Panc1 (cell line): ENCODE results near the gene CNTF. TPM values are rescaled to one million over a fixed set of nuclear protein-coding genes. Genes with fewer than 3 reads are reported as not detected.

ENCODE experiments used
- ATAC-seq: fragments of 200-7000 bp; cut with Tn5 transposase; 2 replicates; pipeline ENCODE4 v1.9.1; 2020; ENCODE audit warnings: mild to moderate bottlenecking, moderate library complexity
- BruUV-seq: library from RNA; stranded (reverse); fragments of 400-500 nt; replicated peaks from 2 replicates; lab custom pipeline; 2021; lab: Mats Ljungman, UMichigan
- CTCF ChIA-PET: fragments of 300-600 bp; sonication (Branson Sonifier 250); formaldehyde crosslinking; loops from one replicate; lab custom pipeline; 2022; ENCODE audit warnings: antibody characterized with exemption; lab: Charles Lee
- POLR2A ChIA-PET: fragments of 300-600 bp; sonication (Branson Sonifier 250); formaldehyde crosslinking; loops from one replicate; lab custom pipeline; 2022; ENCODE audit warnings: antibody characterized with exemption; lab: Charles Lee
- DNase-seq: peaks from one replicate; pipeline ENCODE4 v3.0.0-alpha.2; 2010; ENCODE audit warnings: low read depth, low spot score
- H3K27ac ChIP-seq: 2 replicates; pipeline ENCODE4 v1.5.1; 2011; ENCODE audit warnings: mild to moderate bottlenecking, low read length, inconsistent platforms
- H3K27me3 ChIP-seq: fragments of 200-500 bp; sonication (Bioruptor generic); 2 replicates; pipeline ENCODE4 v1.6.0; 2014; ENCODE audit warnings: low read length, inconsistent platforms; ENCODE audit not compliant: control insufficient read depth, insufficient read depth
- H3K36me3 ChIP-seq: fragments of 200-500 bp; sonication (Bioruptor generic); 2 replicates; pipeline ENCODE4 v1.5.1; 2014; ENCODE audit warnings: inconsistent platforms, mild to moderate bottlenecking, low read length, moderate library complexity; ENCODE audit not compliant: control insufficient read depth, insufficient read depth
- H3K4me1 ChIP-seq: 2 replicates; pipeline ENCODE4 v1.5.1; 2011; ENCODE audit warnings: inconsistent platforms, mild to moderate bottlenecking, low read length, moderate library complexity; ENCODE audit not compliant: control insufficient read depth, insufficient read depth
- H3K4me3 ChIP-seq, 2 experiments: 2 replicates each; pipeline ENCODE4 v1.5.1; 2011 to 2012; ENCODE audit warnings: low read depth in 2 of 2, low read length in 2 of 2, mild to moderate bottlenecking in 2 of 2, inconsistent platforms in 1 of 2, moderate library complexity in 1 of 2
- H3K9me3 ChIP-seq: fragments of 200-500 bp; sonication (Bioruptor generic); 2 replicates; pipeline ENCODE4 v1.5.1; 2014; ENCODE audit warnings: low read depth, mild to moderate bottlenecking, inconsistent platforms, low read length, moderate library complexity; ENCODE audit not compliant: control insufficient read depth, insufficient read depth
- POLR2AphosphoS5 ChIP-seq: IDR thresholded peaks from 2 replicates; pipeline ENCODE4 v1.6.1; 2012; ENCODE audit warnings: mild to moderate bottlenecking, low read depth, low read length, moderate library complexity
- SIN3A ChIP-seq: IDR thresholded peaks from 2 replicates; pipeline ENCODE4 v1.6.1; 2012; ENCODE audit warnings: low read depth, mild to moderate bottlenecking, low read length, moderate library complexity, borderline replicate concordance; ENCODE audit not compliant: insufficient read depth
- TCF7L2 ChIP-seq: IDR thresholded peaks from 2 replicates; pipeline ENCODE4 v1.6.1; 2011; ENCODE audit warnings: mild to moderate bottlenecking, low read depth, low read length, inconsistent platforms
- in situ Hi-C: cut with HindIII; loops from 2 replicates; pipeline ENCODE4 v1.10.0; 2016; ENCODE audit warnings: low sequenced_read_pairs, low pct_unique_long_range_greater_than_20kb
- intact Hi-C: fragments of 100-400 bp; cut with micrococcal nuclease; formaldehyde crosslinking; loops from one replicate; pipeline ENCODE4 v1.10.0; 2022; ENCODE audit not compliant: unreplicated experiment
- total RNA-seq: library from RNA; stranded (reverse); gene quantifications from one replicate; pipeline ENCODE4 v1.2.1, GENCODE V29; 2021; ENCODE audit not compliant: unreplicated experiment
- TF ChIP-seq, protein P1 (sequence below), 2 experiments: IDR thresholded peaks; 2 replicates each; pipeline ENCODE4 v1.6.1; 2011 to 2012; ENCODE audit warnings: low read depth in 2 of 2, control low read depth in 1 of 2, low read length in 1 of 2, mild to moderate bottlenecking in 1 of 2, moderate library complexity in 1 of 2; ENCODE audit not compliant: insufficient read depth in 1 of 2
- TF ChIP-seq, protein P2 (sequence below): fragments of 450-650 bp; IDR thresholded peaks from 2 replicates; pipeline ENCODE4 v1.5.1; 2017; ENCODE audit warnings: mild to moderate bottlenecking

Gene CNTF
- total RNA-seq, 1 experiment from 2014 or later: 3.0 TPM

DNA sequence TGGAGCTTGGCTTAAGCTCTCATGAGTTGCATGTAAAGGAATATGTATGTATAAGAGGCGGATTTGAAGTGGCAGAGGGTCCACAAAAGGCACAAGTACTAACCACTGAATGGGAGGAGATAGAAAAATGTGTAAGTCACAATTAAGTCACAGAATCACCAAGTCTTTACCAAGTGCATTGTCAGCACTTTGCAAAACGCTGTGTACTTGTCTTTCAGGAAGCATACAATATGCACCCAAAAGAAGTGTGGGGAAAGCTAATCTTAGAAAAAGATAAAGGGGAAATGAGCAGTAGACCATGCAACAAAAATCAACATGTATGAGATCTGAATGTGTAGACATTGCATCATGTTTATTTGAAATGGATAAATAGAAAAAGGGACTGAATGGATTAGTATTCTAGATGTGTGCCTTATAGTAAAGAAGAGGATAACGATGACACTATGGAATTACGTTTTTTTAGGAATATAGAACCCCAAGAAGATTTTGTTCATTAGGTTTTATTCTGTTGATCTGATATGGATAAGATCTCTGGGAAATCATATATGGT lies 4.5 kb downstream of the CNTF start:
- no peaks in the 10 kb centered on the region for H3K4me1 ChIP-seq
- ChIA-PET POLR2A (interaction anchor here (0.6 to 0.7 kb wide), 2 partner anchors 50 to 796 kb away, joined by 3 to 10 read pairs; no protein-coding TSS in a partner anchor), CTCF (interaction anchor here (0.7 kb wide), 1 partner anchor 59 kb away, joined by 5 read pairs; no protein-coding TSS in a partner anchor)
- no peak for DNase-seq
- no peak for ATAC-seq
- intact Hi-C loops: no loop called here
- BruUV-seq: no TSS peak
- H3K9me3 ChIP-seq: no peaks in the 10 kb centered on the region
- in situ Hi-C loops: no loop called here
- TF ChIP-seq, protein P1, sequence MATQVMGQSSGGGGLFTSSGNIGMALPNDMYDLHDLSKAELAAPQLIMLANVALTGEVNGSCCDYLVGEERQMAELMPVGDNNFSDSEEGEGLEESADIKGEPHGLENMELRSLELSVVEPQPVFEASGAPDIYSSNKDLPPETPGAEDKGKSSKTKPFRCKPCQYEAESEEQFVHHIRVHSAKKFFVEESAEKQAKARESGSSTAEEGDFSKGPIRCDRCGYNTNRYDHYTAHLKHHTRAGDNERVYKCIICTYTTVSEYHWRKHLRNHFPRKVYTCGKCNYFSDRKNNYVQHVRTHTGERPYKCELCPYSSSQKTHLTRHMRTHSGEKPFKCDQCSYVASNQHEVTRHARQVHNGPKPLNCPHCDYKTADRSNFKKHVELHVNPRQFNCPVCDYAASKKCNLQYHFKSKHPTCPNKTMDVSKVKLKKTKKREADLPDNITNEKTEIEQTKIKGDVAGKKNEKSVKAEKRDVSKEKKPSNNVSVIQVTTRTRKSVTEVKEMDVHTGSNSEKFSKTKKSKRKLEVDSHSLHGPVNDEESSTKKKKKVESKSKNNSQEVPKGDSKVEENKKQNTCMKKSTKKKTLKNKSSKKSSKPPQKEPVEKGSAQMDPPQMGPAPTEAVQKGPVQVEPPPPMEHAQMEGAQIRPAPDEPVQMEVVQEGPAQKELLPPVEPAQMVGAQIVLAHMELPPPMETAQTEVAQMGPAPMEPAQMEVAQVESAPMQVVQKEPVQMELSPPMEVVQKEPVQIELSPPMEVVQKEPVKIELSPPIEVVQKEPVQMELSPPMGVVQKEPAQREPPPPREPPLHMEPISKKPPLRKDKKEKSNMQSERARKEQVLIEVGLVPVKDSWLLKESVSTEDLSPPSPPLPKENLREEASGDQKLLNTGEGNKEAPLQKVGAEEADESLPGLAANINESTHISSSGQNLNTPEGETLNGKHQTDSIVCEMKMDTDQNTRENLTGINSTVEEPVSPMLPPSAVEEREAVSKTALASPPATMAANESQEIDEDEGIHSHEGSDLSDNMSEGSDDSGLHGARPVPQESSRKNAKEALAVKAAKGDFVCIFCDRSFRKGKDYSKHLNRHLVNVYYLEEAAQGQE (IDR thresholded peaks at IDR 0.05; ENCODE audit: insufficient read depth in 1 of 2, low read depth in 2 of 2, low read length in 1 of 2): no peak
- no peak for TF ChIP-seq POLR2AphosphoS5
- TF ChIP-seq TCF7L2: no peak
- TF ChIP-seq SIN3A: no peak
- TF ChIP-seq, protein P2, sequence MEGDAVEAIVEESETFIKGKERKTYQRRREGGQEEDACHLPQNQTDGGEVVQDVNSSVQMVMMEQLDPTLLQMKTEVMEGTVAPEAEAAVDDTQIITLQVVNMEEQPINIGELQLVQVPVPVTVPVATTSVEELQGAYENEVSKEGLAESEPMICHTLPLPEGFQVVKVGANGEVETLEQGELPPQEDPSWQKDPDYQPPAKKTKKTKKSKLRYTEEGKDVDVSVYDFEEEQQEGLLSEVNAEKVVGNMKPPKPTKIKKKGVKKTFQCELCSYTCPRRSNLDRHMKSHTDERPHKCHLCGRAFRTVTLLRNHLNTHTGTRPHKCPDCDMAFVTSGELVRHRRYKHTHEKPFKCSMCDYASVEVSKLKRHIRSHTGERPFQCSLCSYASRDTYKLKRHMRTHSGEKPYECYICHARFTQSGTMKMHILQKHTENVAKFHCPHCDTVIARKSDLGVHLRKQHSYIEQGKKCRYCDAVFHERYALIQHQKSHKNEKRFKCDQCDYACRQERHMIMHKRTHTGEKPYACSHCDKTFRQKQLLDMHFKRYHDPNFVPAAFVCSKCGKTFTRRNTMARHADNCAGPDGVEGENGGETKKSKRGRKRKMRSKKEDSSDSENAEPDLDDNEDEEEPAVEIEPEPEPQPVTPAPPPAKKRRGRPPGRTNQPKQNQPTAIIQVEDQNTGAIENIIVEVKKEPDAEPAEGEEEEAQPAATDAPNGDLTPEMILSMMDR: no peak
- no peak overlapping the region for H3K27ac ChIP-seq
- H3K36me3 ChIP-seq: peaks cover 35% of the 10 kb centered on the region
- no peaks in the 10 kb centered on the region for H3K27me3 ChIP-seq
- H3K4me3 ChIP-seq: no peak overlapping the region

DNA sequence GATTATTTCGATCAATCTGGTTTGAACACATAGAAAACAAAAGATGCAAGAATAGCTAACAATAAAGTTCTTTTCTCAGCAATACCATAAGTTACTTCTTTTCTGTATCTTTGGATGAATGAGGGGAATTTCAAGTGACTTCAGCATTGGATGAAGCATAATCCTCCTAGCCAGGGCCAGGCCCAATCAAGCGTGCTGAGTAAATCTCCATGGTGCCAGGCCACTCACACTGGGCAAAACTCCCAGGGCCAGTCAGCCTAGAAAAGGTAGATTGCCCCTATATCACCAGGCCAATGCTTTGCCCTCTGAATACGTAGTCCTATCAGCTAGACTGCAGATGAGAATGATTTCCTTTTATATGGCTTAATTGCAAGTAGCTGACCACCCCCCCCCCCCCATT lies 6.0 kb downstream of the CNTF start:
- TF ChIP-seq, protein P1 (IDR thresholded peaks at IDR 0.05; ENCODE audit: insufficient read depth in 1 of 2, low read depth in 2 of 2, low read length in 1 of 2): no peak
- TF ChIP-seq POLR2AphosphoS5 (no peak), TCF7L2 (no peak)
- TF ChIP-seq, protein P2: no peak
- Histone ChIP-seq H3K36me3 (peaks cover 21% of the 10 kb centered on the region), H3K4me3 (no peak overlapping the region), H3K27ac (no peak overlapping the region), H3K4me1 (no peaks in the 10 kb centered on the region), H3K9me3 (no peaks in the 10 kb centered on the region), H3K27me3 (no peaks in the 10 kb centered on the region)
- intact Hi-C loops: no loop called here
- BruUV-seq: no TSS peak
- POLR2A ChIA-PET: no interaction called here
- ATAC-seq (no peak), DNase-seq (no peak)
- in situ Hi-C loops: no loop called here
- CTCF ChIA-PET: interaction anchor here (1.2 kb wide), 1 partner anchor 61 kb away, joined by 3 read pairs; no protein-coding TSS in a partner anchor
